Esophagus squamous epithelium (tissue), 4 donors: ENCODE results near the gene MICAL3.

Experiments used
- POLR2A ChIP-seq, 4 donors: fragments of 450-650 bp; IDR thresholded peaks; one replicate each; pipeline ENCODE4 v1.6.1; 2017; ENCODE audit warnings: antibody characterized with exemption in 4 of 4, mild to moderate bottlenecking in 4 of 4, moderate library complexity in 3 of 4
- TF ChIP-seq, protein P1 (sequence below), 6 experiments: fragments of 450-650 bp in 4 of 6; fragments of 200-600 bp in 2 of 6; sonication (generic) in 2 of 6; IDR thresholded peaks; one replicate each; pipeline ENCODE4 v1.5.1; 2016 to 2019; ENCODE audit warnings: antibody characterized with exemption in 6 of 6, mild to moderate bottlenecking in 4 of 6, moderate library complexity in 4 of 6

DNA sequence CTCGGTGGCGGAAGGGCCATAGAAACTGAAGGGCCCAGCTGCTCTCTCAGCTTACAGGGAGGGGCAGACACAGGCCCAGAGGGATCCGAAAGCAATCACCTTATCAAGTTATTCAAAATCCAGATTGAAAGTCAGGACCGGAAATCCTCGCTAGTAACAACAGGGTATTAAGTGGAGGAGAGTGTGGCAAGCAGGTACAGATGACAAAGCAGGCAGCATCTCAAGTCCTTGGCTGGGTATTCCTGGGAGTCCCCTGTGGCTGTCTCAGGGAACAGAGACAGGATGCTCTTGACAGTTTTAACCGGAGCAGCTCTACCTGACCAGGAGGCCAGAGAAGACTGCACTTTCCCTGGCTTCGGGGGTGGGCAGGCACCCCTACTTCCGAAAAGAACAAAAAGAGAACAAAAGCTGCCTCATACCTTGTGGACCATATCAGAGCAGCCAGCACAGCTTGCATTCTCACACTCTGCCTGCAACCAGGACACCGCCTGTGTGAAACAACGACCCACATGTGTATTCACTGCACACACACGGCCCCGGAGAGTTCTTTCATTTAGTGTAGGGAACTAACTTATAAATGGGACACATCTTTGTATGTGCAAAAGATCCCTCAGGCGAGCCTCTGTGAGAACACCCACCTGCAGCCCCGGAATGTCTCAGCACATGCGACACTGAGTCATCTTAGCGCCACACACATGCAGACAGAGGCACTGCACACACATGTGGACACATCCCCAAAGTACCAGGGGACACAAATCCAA is 78.3 kb downstream of the MICAL3 start:
- TF ChIP-seq, protein P1, sequence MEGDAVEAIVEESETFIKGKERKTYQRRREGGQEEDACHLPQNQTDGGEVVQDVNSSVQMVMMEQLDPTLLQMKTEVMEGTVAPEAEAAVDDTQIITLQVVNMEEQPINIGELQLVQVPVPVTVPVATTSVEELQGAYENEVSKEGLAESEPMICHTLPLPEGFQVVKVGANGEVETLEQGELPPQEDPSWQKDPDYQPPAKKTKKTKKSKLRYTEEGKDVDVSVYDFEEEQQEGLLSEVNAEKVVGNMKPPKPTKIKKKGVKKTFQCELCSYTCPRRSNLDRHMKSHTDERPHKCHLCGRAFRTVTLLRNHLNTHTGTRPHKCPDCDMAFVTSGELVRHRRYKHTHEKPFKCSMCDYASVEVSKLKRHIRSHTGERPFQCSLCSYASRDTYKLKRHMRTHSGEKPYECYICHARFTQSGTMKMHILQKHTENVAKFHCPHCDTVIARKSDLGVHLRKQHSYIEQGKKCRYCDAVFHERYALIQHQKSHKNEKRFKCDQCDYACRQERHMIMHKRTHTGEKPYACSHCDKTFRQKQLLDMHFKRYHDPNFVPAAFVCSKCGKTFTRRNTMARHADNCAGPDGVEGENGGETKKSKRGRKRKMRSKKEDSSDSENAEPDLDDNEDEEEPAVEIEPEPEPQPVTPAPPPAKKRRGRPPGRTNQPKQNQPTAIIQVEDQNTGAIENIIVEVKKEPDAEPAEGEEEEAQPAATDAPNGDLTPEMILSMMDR (IDR thresholded peaks at IDR 0.05), result peak in 2 of 6 experiments; percentile 4 to 14
- no peak for TF ChIP-seq POLR2A (IDR thresholded peaks at IDR 0.05)
